ENCODE results near the gene RBMS3.

DNA sequence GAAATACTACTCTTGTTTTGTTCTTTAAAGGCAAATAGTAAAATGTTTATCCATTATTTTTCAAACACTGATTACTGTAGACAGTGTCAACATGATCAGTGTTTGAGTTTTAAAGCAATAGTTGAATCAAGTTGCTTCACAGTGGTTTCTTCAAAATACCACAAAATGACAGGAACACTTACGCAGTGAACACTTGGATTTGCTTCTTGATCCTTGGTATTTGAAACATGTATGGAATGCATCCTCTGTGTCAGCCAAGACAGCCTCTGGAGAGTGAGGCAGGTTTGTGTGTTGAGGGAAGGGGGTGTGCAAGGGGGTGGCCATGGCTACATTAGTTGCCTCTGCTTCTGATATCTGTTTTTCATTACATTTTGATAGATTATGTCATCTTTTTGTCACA is 413.0 kb downstream of the RBMS3 start:
- TF ChIP-seq, protein P1, sequence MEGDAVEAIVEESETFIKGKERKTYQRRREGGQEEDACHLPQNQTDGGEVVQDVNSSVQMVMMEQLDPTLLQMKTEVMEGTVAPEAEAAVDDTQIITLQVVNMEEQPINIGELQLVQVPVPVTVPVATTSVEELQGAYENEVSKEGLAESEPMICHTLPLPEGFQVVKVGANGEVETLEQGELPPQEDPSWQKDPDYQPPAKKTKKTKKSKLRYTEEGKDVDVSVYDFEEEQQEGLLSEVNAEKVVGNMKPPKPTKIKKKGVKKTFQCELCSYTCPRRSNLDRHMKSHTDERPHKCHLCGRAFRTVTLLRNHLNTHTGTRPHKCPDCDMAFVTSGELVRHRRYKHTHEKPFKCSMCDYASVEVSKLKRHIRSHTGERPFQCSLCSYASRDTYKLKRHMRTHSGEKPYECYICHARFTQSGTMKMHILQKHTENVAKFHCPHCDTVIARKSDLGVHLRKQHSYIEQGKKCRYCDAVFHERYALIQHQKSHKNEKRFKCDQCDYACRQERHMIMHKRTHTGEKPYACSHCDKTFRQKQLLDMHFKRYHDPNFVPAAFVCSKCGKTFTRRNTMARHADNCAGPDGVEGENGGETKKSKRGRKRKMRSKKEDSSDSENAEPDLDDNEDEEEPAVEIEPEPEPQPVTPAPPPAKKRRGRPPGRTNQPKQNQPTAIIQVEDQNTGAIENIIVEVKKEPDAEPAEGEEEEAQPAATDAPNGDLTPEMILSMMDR (IDR thresholded peaks at IDR 0.05): no peak
- TF ChIP-seq POLR2A (IDR thresholded peaks at IDR 0.05): no peak
